Mucosa of gallbladder (tissue), 1 donor: ENCODE data around the gene TSPAN18. TPM values are rescaled to one million over a fixed set of nuclear protein-coding genes. Genes with fewer than 3 reads are reported as not detected.
A peak's percentile ranks its signal among the peaks of the same experiment; 100 is the strongest.

Experiments used
- DNase-seq: peaks from one replicate; pipeline ENCODE4 v3.0.0-alpha.2; 2020; ENCODE audit warnings: low spot score
- total RNA-seq: library from RNA; stranded (reverse); gene quantifications from one replicate; pipeline ENCODE4 v1.2.1, GENCODE V29; 2021
- donor health status: DM: no; HTN: no; CAD: no.

Gene TSPAN18
- total RNA-seq, 1 donor from 2014 or later: 25.1 TPM

- no peak for DNase-seq
Observed at GRCh38 chr11:44887636-44888035, 160.9 kb downstream of the TSPAN18 start.

- no peak for DNase-seq
Observed at GRCh38 chr11:44889266-44889665, 162.5 kb downstream of the TSPAN18 start.

GRCh38 chr11:44892843-44893242 is 166.1 kb downstream of the TSPAN18 start:
- no peak for DNase-seq

- no peak for DNase-seq
Observed at GRCh38 chr11:44893308-44893822, 166.6 kb downstream of the TSPAN18 start.

DNA sequence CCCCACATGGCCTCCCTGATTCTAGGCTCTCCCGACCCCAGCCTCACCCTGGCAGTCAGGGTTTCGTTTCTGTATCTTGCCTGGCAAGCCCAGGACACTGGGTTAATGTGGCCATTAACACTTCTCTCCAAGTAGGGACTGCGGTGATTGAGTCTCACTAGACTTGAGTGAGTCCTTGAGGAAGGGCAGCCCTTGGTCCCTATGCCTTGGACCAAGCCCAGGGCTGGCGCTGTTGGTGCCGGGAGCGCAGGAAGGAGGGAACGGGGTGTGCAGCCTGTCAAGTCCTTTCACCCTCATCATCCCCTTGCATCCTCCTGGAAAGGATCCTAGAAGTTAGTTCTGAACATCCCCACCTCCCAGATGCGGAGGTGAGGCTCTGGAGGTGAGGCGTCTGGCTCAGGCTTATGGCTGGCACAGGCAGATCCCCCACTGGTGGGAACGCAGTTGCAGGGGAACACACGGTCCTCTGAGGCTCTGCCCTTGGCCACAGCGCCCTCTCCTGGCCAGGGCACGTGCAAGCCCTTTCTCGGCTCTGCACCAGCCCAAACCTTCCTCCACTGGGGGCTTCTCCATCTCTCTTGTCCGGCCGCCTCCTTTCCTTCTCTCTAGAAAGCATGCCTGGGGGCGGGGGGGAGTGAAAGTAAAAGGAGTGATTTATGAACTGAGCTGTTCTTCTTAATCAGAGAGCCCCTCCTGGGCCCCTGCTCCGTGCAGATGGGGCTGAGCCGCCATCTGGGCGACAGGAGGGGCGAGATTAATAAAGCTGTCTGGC is 167.3 kb downstream of the TSPAN18 start:
- peak; percentile 54 for DNase-seq

GRCh38 chr11:44899959-44900358 is 173.2 kb downstream of the TSPAN18 start:
- no peak for DNase-seq

- DNase-seq: no peak
Observed at GRCh38 chr11:44901120-44901633, 174.4 kb downstream of the TSPAN18 start.

- DNase-seq: no peak
Observed at GRCh38 chr11:44901786-44902185, 175.0 kb downstream of the TSPAN18 start.

GRCh38 chr11:44903035-44903434 is 176.3 kb downstream of the TSPAN18 start:
- no peak for DNase-seq

DNA sequence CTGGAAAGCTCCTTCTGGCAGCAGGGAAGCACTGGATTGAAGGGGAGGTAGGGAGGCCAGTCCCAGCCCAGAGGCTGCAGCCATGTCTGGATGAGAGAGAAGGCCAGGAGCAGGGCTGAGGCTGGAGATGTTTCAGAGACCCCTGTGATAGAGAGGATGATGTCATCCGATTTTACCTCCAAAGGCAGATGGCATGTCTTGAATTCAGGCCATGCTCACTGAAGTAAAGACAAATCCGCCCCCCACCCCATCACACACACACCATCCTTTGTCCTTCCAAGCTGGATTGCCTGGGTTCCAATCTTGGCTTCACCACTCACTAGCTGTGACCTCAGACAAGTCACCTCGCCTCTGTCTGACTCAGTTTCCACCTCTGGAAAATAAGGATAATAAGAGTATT is 176.8 kb downstream of the TSPAN18 start:
- DNase-seq: no peak

GRCh38 chr11:44904261-44905020 is 177.7 kb downstream of the TSPAN18 start:
- no peak for DNase-seq

- DNase-seq: no peak
Observed at GRCh38 chr11:44905131-44905866, 178.5 kb downstream of the TSPAN18 start.

DNA sequence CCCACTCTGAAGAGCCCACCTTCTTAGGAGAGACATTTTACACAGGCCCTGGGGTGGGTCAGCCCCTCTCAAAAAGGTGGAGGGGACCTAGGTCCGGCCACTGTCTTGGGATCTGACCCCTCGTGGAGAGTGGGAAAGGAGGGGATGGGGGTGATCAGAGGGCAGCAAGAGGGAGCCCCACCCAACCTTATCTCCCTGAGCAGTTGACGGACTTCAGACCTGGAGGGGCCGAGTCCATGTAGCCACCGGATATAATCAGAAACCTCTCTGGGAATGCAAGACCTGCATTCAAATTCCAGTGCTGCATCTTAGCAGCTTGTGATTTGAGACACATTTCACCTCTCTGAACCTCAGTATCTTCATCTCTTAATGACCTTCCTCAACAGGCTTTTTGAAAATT is 179.9 kb downstream of the TSPAN18 start:
- no peak for DNase-seq

DNA sequence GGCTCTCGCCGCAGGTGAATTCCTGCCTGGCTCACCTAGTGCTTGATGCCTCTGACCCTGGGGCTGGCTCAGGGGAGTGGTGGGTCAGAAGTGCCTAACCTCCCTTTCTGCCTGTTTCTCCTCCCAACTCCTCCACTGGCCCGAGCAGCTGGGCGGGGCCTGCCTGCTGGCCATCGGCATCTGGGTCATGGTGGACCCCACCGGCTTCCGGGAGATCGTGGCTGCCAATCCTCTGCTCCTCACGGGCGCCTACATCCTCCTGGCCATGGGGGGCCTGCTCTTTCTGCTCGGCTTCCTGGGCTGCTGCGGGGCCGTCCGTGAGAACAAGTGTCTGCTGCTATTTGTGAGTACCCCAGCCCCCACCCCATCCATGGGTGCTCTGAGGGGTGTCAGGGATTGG is 182.8 kb downstream of the TSPAN18 start:
- DNase-seq: no peak

- DNase-seq: no peak
Observed at GRCh38 chr11:44910591-44910990, 183.8 kb downstream of the TSPAN18 start.

- DNase-seq: peak; percentile 89
Observed at GRCh38 chr11:44911029-44911814, 184.5 kb downstream of the TSPAN18 start.

DNA sequence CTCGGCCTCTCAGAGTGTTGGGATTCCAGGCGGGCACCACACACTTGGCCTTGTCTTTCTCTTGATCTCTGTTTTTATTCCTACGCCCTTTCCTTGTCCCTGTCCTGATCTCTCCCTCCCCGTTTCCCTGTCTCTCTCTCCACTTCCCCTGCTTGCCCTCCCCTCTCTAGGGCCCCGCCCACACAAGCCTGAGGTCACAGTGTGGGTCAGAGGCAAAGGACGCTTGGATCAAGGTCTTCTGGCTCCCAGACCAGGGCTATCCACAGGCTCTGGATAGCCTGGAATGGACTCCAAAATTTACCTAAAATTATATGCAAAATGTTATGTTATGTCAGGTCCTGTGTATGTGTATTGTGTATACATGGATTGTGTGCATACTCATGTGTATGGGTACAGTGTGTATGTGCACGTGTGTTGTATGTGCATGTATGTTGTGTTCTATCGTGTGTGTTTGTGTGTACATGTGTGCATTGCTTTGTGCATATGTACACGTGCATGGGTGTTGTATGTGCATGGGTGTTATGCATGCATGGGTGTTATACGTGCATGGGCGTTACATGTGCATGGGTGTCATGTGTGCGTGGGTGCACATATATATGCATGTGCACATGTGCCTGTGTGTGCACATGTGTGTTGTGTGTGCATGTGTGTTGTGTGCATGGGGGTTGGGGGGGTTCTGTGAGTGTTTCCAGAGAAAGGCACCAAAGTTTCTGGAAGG is 185.7 kb downstream of the TSPAN18 start:
- DNase-seq: no peak

- no peak for DNase-seq
Observed at GRCh38 chr11:44913502-44913901, 186.7 kb downstream of the TSPAN18 start.

GRCh38 chr11:44914105-44914504 is 187.3 kb downstream of the TSPAN18 start:
- no peak for DNase-seq

- no peak for DNase-seq
Observed at GRCh38 chr11:44915004-44915403, 188.2 kb downstream of the TSPAN18 start.

GRCh38 chr11:44915621-44916020 is 188.9 kb downstream of the TSPAN18 start:
- no peak for DNase-seq
